ENCODE results near the gene POLG2.

DNA sequence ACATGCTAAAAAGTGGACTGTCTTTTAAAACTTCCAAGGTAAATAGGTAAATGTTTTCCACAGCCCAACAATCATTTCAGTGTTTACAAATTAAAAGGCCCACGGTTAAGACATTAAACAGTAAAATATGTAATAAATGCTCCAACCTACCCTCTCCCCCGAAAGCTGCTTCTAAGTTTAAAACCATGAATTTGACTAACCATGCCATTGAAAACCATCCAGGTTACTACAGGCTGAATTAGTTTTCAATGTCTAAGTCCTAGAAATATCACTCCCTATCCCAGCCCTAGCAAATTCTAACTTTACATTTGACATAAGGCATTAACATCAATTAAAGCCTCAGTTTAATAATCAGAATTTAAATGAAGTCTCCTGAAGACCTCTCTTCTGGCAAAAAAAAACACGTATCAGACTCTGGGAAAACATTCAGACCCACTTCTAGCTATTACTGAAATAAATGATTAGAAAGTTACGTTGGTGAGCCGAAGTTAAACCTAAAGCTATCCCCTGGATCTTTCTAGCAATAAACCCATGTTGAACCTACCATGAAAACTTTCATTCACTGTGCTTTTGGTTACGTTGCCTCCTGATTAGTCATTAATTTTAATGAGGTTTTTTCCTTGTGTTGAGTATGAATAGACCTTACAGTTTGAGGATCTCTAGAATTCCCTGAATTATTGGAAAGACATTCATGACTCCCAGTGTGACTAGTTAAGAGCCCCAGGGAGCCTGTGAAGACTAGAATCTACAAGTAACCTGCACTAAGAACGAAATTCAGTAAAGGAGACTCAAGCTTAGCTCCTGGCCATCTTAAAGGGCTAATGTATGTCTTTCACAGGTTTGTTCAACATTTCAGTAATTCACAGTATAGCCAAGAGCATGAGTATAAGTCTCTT, 1.7 kb upstream of the POLG2 start:
- TF ChIP-seq, protein P1, sequence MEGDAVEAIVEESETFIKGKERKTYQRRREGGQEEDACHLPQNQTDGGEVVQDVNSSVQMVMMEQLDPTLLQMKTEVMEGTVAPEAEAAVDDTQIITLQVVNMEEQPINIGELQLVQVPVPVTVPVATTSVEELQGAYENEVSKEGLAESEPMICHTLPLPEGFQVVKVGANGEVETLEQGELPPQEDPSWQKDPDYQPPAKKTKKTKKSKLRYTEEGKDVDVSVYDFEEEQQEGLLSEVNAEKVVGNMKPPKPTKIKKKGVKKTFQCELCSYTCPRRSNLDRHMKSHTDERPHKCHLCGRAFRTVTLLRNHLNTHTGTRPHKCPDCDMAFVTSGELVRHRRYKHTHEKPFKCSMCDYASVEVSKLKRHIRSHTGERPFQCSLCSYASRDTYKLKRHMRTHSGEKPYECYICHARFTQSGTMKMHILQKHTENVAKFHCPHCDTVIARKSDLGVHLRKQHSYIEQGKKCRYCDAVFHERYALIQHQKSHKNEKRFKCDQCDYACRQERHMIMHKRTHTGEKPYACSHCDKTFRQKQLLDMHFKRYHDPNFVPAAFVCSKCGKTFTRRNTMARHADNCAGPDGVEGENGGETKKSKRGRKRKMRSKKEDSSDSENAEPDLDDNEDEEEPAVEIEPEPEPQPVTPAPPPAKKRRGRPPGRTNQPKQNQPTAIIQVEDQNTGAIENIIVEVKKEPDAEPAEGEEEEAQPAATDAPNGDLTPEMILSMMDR (conservative IDR thresholded peaks at IDR 0.05; ENCODE audit: low read depth, low read length) = no peak
- no peak for TF ChIP-seq EZH2 (IDR thresholded peaks at IDR 0.05; ENCODE audit: low read length, unreplicated experiment)
